ENCODE results near the gene MED8.

DNA sequence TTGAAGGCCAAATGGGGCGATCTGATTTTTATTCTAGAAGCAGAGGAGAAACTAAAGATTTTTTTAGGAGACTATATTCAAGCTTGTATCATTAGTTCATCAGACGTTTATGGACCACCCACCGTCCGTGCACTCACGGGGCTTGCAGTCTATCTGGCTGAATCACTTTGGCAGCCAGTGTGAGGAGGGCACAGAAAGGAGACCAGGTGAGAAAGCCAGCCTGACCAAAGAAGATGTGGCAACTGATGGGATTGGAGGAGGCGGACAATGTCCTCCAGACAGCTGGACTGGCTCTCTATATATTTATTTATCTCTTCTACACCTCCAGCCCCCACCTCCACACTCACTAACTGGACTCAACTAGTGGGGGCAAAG, 21.0 kb downstream of the MED8 start:
- TF ChIP-seq POLR2AphosphoS5 (IDR thresholded peaks at IDR 0.05; ENCODE audit: low read depth) (no peak), EZH2 (IDR thresholded peaks at IDR 0.05; ENCODE audit: low read depth, unreplicated experiment) (no peak), JUNB (IDR thresholded peaks at IDR 0.05; ENCODE audit: unreplicated experiment) (no peak), EZH2phosphoT487 (IDR thresholded peaks at IDR 0.05; ENCODE audit: unreplicated experiment) (no peak), ZNF331 (CRISPR knock-in tag; IDR thresholded peaks at IDR 0.05; ENCODE audit: low read depth) (no peak)
- TF ChIP-seq, protein P1, sequence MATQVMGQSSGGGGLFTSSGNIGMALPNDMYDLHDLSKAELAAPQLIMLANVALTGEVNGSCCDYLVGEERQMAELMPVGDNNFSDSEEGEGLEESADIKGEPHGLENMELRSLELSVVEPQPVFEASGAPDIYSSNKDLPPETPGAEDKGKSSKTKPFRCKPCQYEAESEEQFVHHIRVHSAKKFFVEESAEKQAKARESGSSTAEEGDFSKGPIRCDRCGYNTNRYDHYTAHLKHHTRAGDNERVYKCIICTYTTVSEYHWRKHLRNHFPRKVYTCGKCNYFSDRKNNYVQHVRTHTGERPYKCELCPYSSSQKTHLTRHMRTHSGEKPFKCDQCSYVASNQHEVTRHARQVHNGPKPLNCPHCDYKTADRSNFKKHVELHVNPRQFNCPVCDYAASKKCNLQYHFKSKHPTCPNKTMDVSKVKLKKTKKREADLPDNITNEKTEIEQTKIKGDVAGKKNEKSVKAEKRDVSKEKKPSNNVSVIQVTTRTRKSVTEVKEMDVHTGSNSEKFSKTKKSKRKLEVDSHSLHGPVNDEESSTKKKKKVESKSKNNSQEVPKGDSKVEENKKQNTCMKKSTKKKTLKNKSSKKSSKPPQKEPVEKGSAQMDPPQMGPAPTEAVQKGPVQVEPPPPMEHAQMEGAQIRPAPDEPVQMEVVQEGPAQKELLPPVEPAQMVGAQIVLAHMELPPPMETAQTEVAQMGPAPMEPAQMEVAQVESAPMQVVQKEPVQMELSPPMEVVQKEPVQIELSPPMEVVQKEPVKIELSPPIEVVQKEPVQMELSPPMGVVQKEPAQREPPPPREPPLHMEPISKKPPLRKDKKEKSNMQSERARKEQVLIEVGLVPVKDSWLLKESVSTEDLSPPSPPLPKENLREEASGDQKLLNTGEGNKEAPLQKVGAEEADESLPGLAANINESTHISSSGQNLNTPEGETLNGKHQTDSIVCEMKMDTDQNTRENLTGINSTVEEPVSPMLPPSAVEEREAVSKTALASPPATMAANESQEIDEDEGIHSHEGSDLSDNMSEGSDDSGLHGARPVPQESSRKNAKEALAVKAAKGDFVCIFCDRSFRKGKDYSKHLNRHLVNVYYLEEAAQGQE (IDR thresholded peaks at IDR 0.05; ENCODE audit: unreplicated experiment), result no peak
- TF ChIP-seq, protein P2, sequence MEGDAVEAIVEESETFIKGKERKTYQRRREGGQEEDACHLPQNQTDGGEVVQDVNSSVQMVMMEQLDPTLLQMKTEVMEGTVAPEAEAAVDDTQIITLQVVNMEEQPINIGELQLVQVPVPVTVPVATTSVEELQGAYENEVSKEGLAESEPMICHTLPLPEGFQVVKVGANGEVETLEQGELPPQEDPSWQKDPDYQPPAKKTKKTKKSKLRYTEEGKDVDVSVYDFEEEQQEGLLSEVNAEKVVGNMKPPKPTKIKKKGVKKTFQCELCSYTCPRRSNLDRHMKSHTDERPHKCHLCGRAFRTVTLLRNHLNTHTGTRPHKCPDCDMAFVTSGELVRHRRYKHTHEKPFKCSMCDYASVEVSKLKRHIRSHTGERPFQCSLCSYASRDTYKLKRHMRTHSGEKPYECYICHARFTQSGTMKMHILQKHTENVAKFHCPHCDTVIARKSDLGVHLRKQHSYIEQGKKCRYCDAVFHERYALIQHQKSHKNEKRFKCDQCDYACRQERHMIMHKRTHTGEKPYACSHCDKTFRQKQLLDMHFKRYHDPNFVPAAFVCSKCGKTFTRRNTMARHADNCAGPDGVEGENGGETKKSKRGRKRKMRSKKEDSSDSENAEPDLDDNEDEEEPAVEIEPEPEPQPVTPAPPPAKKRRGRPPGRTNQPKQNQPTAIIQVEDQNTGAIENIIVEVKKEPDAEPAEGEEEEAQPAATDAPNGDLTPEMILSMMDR (conservative IDR thresholded peaks at IDR 0.05; ENCODE audit: low read depth in 2 of 2), result no peak

Data from GM23338 (cell line).